OCI-LY7 (cell line): ENCODE data around the gene F2. TPM values are rescaled to one million over a fixed set of nuclear protein-coding genes. Genes with fewer than 3 reads are reported as not detected.

Experiments
- BruUV-seq: library from RNA; stranded (reverse); fragments of 400-500 nt; replicated peaks from 2 replicates; lab custom pipeline; 2021; lab: Mats Ljungman, UMichigan
- CTCF ChIA-PET: fragments of 300-600 bp; sonication (Branson Sonifier 250); formaldehyde crosslinking; loops from one replicate; lab custom pipeline; 2022; ENCODE audit warnings: antibody characterized with exemption; ENCODE audit not compliant: unreplicated experiment; lab: Charles Lee
- POLR2A ChIA-PET: fragments of 300-600 bp; sonication (Branson Sonifier 250); formaldehyde crosslinking; loops from one replicate; lab custom pipeline; 2022; ENCODE audit warnings: antibody characterized with exemption; lab: Charles Lee
- DNase-seq: peaks from one replicate; pipeline ENCODE4 v3.0.0-alpha.2; 2015; ENCODE audit warnings: low spot score
- H2AFZ ChIP-seq: fragments of 200-600 bp; sonication (generic), shearing (Covaris generic); 2 replicates; pipeline ENCODE4 v1.6.1; 2014; ENCODE audit warnings: mild to moderate bottlenecking, antibody characterized with exemption, low read length, moderate library complexity
- H3K27ac ChIP-seq: fragments of 200-600 bp; sonication (generic); 2 replicates; pipeline ENCODE4 v1.5.1; 2014; ENCODE audit warnings: mixed run types, low read depth, mild to moderate bottlenecking, moderate library complexity, low read length, inconsistent platforms; ENCODE audit not compliant: poor library complexity, severe bottlenecking
- H3K36me3 ChIP-seq: fragments of 200-600 bp; sonication (generic); 2 replicates; pipeline ENCODE4 v1.6.1; 2014; ENCODE audit warnings: mild to moderate bottlenecking, antibody characterized with exemption, low read length, moderate library complexity, mixed read lengths; ENCODE audit not compliant: insufficient read depth
- H3K4me1 ChIP-seq: fragments of 200-600 bp; sonication (generic); 2 replicates; pipeline ENCODE4 v1.5.1; 2014; ENCODE audit warnings: mild to moderate bottlenecking, low read length; ENCODE audit not compliant: insufficient read depth, poor library complexity, severe bottlenecking
- H3K4me2 ChIP-seq: fragments of 200-600 bp; sonication (generic); 2 replicates; pipeline ENCODE4 v1.6.1; 2014; ENCODE audit warnings: mild to moderate bottlenecking, low read length
- H3K4me3 ChIP-seq: fragments of 200-600 bp; sonication (generic); 2 replicates; pipeline ENCODE4 v1.5.1; 2014; ENCODE audit warnings: mild to moderate bottlenecking, low read depth, low read length; ENCODE audit not compliant: poor library complexity, severe bottlenecking
- H3K79me2 ChIP-seq: fragments of 200-600 bp; sonication (generic); 2 replicates; pipeline ENCODE4 v1.6.1; 2016; ENCODE audit warnings: low read depth, mild to moderate bottlenecking, low read length, moderate library complexity, mixed read lengths; ENCODE audit not compliant: insufficient read depth
- H3K9me2 ChIP-seq: fragments of 200-600 bp; sonication (generic); 2 replicates; pipeline ENCODE4 v1.6.1; 2016; ENCODE audit warnings: mild to moderate bottlenecking, low read length, mixed read lengths; ENCODE audit not compliant: insufficient read depth
- H3K9me3 ChIP-seq: fragments of 200-600 bp; sonication (generic); 2 replicates; pipeline ENCODE4 v1.6.1; 2014; ENCODE audit warnings: mild to moderate bottlenecking, mixed run types, low read length, mixed read lengths
- H4K20me1 ChIP-seq: fragments of 200-600 bp; sonication (generic); 2 replicates; pipeline ENCODE4 v1.6.1; 2014; ENCODE audit warnings: mild to moderate bottlenecking, antibody characterized with exemption, low read length, moderate library complexity, mixed read lengths; ENCODE audit not compliant: insufficient read depth
- CTCF ChIP-seq: fragments of 200-600 bp; sonication (generic); conservative IDR thresholded peaks from 2 replicates; pipeline ENCODE4 v1.5.1; 2014; ENCODE audit warnings: mild to moderate bottlenecking, antibody characterized with exemption, low read length, moderate library complexity, mixed read lengths
- EZH2phosphoT487 ChIP-seq: fragments of 200-600 bp; sonication (generic); IDR thresholded peaks from 2 replicates; pipeline ENCODE4 v1.6.1; 2018; ENCODE audit warnings: low read depth, borderline replicate concordance, mild to moderate bottlenecking, mixed run types, antibody characterized with exemption, low read length, moderate library complexity, mixed read lengths
- intact Hi-C: fragments of 100-400 bp; cut with micrococcal nuclease; formaldehyde crosslinking; loops from one replicate; pipeline ENCODE4 v1.10.0; 2022; ENCODE audit not compliant: unreplicated experiment
- total RNA-seq, 2 experiments: library from RNA; depleted of rRNA in 1 of 2; stranded (reverse); fragments of >200 nt in 1 of 2; shearing (Covaris generic) in 1 of 2; gene quantifications; 2 replicates each; pipeline ENCODE4 v1.2.3, GENCODE V29; 2014 to 2022

Gene F2
- total RNA-seq, 2 experiments from 2014 or later, result 0.48 TPM; not detected in 1

GRCh38 chr11:46729110-46730027 lies 10.4 kb downstream of the F2 start:
- Histone ChIP-seq H3K9me3 (no peaks in the 10 kb centered on the region), H2AFZ (no peak overlapping the region), H3K36me3 (no peaks in the 10 kb centered on the region), H3K4me3 (no peak overlapping the region), H3K79me2 (no peaks in the 10 kb centered on the region), H3K27ac (no peak overlapping the region), H3K9me2 (no peaks in the 10 kb centered on the region), H4K20me1 (no peaks in the 10 kb centered on the region), H3K4me1 (peaks cover 2% of the 10 kb centered on the region), H3K4me2 (no peak overlapping the region)
- DNase-seq, result no peak
- TF ChIP-seq CTCF (no peak), EZH2phosphoT487 (no peak)
- CTCF ChIA-PET, result no interaction called here
- POLR2A ChIA-PET, result interaction anchor here (0.7 kb wide), 1 partner anchor 1046 kb away, joined by 3 read pairs; no protein-coding TSS in a partner anchor
- intact Hi-C loops, result no loop called here
- BruUV-seq, result no TSS peak

- H3K79me2 ChIP-seq, result no peaks in the 10 kb centered on the region
- intact Hi-C loops, result no loop called here
- no peak overlapping the region for H2AFZ ChIP-seq
- TF ChIP-seq EZH2phosphoT487 (no peak), CTCF (no peak)
- DNase-seq, result no peak
- H3K4me1 ChIP-seq, result no peaks in the 10 kb centered on the region
- no peaks in the 10 kb centered on the region for H3K36me3 ChIP-seq
- ChIA-PET CTCF (no interaction called here), POLR2A (no interaction called here)
- no peak overlapping the region for H3K4me2 ChIP-seq
- H3K9me3 ChIP-seq, result no peaks in the 10 kb centered on the region
- H4K20me1 ChIP-seq, result no peaks in the 10 kb centered on the region
- H3K9me2 ChIP-seq, result no peaks in the 10 kb centered on the region
- no peak overlapping the region for H3K4me3 ChIP-seq
- BruUV-seq, result no TSS peak
- H3K27ac ChIP-seq, result no peak overlapping the region
Measured at GRCh38 chr11:46731545-46731944, 12.5 kb downstream of the F2 start.

- H3K79me2 ChIP-seq, result no peaks in the 10 kb centered on the region
- POLR2A ChIA-PET, result no interaction called here
- CTCF ChIA-PET, result no interaction called here
- DNase-seq, result no peak
- no peaks in the 10 kb centered on the region for H4K20me1 ChIP-seq
- no peaks in the 10 kb centered on the region for H3K36me3 ChIP-seq
- no peak overlapping the region for H2AFZ ChIP-seq
- no peak overlapping the region for H3K4me3 ChIP-seq
- no peak for TF ChIP-seq EZH2phosphoT487
- no peak for TF ChIP-seq CTCF
- no peaks in the 10 kb centered on the region for H3K4me1 ChIP-seq
- H3K4me2 ChIP-seq, result no peak overlapping the region
- no peak overlapping the region for H3K27ac ChIP-seq
- H3K9me2 ChIP-seq, result no peaks in the 10 kb centered on the region
- H3K9me3 ChIP-seq, result no peaks in the 10 kb centered on the region
- BruUV-seq, result no TSS peak
- intact Hi-C loops, result no loop called here
Measured at GRCh38 chr11:46733234-46733633, 14.2 kb downstream of the F2 start.
